Kidney glomerular epithelial cell (primary cell): ENCODE measurements around the gene IL26.

Source experiments
- DNase-seq: peaks from one replicate; lab custom pipeline; 2025; lab: John Stamatoyannopoulos, UW

IL26 gene

GRCh38 chr12:68225576-68226476 is at the start of gene IL26:
IL26 (minus strand) TSS chr12:68225810; CDS start chr12:68225756, 54 bp downstream.
- DNase-seq, result no peak

GRCh38 chr12:68272732-68273131 is 47.1 kb upstream of the IL26 start:
- no peak for DNase-seq

DNA sequence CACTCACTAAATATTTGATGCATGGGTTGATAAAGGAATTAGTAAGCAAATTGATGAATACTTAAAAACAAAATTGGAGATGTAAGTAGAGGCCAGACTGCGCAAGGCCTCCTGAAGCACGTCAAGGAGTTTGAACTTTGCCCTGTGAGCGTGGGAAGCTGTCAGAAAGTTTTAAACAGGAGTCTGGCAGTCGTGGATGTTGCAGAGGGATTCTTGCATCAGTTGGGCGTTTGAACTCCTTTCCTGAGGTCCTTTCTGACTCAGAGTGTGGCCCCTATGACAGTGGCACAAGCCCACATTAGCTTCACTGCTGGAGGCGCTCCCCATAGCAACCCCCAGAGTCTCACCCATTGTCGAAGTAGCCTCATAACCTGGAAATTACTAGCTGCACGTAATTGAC is 45.7 kb upstream of the IL26 start:
- no peak for DNase-seq

DNA sequence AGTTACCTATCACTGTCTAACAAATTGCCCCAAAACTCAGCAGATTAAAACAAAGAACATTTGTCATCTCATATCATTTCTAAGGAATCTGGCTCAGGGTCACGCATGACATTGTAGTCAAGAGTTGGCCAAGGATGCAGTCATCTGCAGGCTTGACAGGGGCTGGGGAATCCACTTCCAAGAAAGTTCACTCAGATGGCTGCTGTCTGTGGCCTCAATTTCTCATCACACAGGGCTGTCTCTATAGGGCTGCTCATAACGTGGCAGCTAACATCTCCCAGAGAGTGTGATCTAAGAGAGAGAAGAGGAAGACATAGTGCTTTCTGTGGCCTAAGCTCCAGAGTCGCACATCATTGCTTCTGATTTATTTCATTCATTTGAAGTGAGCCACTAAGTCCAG is 44.7 kb upstream of the IL26 start:
- peak; percentile 65 for DNase-seq

- no peak for DNase-seq
Measured at GRCh38 chr12:68269779-68270178, 44.2 kb upstream of the IL26 start.

GRCh38 chr12:68268967-68269366 is 43.4 kb upstream of the IL26 start:
- no peak for DNase-seq

DNA sequence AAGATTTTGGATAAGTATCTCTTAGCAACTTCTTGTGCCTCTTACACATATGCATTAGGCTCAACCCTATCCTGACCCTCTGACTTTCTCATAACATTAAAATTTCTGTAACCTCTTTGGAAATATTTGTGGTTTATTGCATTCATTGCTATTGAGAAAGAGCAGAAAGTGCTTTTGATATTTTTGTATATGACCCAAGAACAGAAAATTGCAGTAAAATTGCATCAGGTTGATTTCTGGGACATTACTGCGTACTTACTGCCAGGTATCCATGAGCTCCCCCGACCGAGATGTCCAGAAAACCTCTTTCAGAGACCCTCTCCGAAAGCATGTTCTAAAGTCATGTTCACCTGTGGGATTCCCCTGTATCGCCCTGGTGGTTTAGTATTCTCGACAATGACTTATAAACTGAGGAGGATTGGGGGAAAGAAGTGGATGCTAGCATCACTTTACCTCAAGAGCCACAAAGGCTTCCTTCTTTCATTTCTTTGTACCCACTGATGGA is 42.3 kb upstream of the IL26 start:
- no peak for DNase-seq

GRCh38 chr12:68264857-68265256 is 39.2 kb upstream of the IL26 start:
- DNase-seq, result peak; percentile 90

DNA sequence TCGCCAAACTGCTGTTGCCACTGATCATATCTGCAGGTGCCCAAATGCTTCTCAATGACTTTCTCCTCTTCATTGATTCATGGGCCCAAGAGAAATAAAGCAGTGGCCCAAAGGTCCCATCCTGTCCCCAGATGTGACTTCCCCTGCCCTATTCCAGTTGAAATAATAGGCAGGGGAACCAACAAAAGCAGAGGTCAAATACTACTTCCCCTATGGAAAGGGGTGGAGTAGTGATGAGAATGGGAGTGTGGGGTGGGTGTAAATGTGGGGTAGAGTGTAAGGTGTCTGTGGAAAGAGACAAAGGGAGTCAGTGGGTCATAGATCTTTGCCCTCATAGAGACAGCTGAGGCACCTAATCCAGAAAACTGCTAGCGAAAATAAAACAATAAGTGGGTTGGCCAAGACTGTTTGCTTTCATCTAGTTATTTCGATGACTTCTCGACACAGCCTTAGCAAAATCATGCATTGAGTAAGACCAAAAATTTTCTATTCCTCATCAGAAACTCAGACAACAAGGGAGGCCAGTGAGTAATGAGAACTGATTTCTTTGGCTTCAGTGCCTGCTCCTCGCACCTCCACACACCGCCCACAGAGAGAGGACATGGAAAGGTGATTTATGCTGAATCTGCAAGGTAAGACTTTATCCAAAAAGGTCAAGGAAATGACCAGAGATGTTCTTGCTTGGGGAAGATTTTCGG is 38.7 kb upstream of the IL26 start:
- peak; percentile 90 for DNase-seq

- no peak for DNase-seq
Measured at GRCh38 chr12:68263366-68263765, 37.8 kb upstream of the IL26 start.

DNA sequence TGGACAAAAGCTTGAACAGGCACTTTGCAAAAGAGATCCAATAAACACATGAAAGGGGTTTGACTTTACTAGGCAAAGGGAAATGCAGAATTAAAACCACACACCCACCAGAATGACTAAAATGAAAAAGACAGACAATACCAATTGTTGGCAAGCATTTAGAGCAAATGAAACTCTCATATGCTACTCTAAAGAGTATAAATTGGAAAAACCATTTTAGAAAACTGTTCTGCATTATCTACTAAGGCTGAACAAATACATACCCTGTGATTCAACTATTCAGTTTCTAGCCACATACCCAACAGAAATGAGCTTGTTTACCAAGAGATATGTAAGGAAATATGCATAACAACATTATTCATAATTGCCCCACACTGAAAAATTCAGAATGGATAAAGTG is 36.3 kb upstream of the IL26 start:
- no peak for DNase-seq

- DNase-seq, result no peak
Measured at GRCh38 chr12:68260153-68260552, 34.5 kb upstream of the IL26 start.

DNA sequence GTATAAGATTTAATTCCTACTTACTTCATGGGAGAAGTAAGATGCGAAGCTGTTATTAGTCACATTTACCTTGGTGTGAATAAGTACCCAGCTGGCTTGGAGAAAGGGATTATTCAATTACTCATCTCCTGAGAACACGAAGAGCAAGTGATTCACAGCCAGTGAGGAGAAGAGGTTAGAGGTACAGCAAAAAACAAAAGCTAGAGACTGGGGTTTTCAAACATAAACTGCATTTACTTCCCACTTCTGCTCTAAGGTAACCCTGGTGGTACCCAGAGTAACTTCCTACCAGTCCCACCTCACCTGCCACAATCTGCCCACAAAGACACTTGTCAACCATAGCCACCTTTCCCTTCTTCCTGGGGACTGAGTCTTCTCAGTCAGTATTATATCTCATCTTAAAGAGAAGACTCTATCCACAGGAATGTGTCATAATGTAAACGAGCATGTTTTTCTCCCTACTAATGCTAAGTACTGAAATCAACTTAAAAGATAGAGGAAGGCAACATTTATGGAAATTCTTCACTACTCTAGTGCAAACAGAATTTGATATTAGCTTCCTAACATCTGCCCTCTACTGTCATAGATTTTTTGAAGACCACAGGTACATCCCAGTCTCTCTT is 33.8 kb upstream of the IL26 start:
- peak; percentile 89 for DNase-seq

- no peak for DNase-seq
Measured at GRCh38 chr12:68253504-68253903, 27.9 kb upstream of the IL26 start, which contains the start of gene IL22. IL22 (minus strand) TSS chr12:68253604; CDS start chr12:68253448, 156 bp downstream.

GRCh38 chr12:68252077-68252476 is 26.5 kb upstream of the IL26 start:
- DNase-seq, result no peak

- DNase-seq, result no peak
Measured at GRCh38 chr12:68250454-68250853, 24.8 kb upstream of the IL26 start.

DNA sequence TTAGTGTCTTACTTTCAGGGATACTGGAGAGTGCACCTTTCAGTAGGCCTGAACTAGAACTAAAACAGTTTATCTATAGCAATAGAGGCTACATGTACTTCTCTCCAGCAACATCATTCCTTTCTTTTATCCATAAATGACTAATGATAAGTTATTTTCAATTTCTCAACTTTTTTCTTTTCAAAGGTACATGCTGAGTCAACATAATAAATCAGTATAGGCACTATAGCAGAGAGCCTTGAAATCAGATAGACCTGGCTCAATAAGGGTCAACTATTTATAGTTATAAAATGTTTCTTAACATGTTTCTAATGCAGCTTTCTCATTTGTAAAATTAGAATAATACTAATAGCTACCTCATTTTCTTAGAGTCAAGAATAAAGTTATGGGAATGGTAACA is 22.2 kb upstream of the IL26 start:
- no peak for DNase-seq

DNA sequence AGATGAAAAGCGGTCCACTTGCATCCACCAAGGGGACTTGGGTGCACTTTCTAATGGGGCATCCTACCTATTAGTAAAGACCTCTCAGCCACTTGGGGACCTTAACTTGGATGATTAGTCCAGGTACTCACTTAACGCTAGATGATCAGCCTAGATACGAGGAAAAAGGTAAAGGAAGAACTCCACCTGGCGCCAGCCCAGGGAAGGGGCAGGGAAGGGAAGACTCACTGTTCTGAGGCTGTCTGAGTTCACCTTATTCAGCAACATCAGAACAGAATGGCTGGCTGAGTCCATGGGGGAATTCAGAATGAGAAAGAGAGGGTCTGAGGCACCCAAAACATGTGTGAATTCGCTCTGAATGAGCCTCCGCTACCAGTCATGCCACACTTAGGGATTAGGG is 20.7 kb upstream of the IL26 start:
- no peak for DNase-seq

GRCh38 chr12:68245180-68246021 is 19.8 kb upstream of the IL26 start:
- DNase-seq, result no peak

DNA sequence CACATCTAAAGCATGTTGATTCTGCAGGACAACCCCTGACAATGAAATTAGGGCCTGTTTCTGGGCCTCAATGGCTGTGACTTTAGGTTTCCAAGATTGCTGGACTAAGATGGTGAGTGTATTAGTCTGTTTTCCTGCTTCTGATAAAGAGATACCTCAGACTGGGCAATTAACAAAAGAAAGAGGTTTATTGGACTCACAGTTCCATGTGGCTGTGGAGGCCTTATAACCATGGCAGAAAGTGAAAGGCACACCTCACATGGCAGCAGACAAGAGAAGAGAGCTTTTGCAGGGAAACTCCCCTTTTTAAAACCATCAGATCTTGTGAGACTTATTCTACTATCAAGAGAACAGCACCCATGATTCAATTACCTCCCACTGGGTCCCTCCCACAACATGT is 17.2 kb upstream of the IL26 start:
- DNase-seq, result no peak

- no peak for DNase-seq
Measured at GRCh38 chr12:68240975-68241374, 15.4 kb upstream of the IL26 start.

- peak; percentile 39 for DNase-seq
Measured at GRCh38 chr12:68240079-68240478, 14.5 kb upstream of the IL26 start.
